HG02623 (cell line): ENCODE measurements around the gene MEGF11.
"Not testable (repeated sequence)": the region's sequence is repeated elsewhere in the genome, so short reads cannot be mapped to it uniquely, and the experiment has no call there.

Experiments
- ATAC-seq: cut with Tn5 transposase; IDR thresholded peaks from one replicate; pipeline ENCODE4 v1.9.1; 2021; ENCODE audit warnings: moderate library complexity; ENCODE audit not compliant: unreplicated experiment

The MEGF11 gene

DNA sequence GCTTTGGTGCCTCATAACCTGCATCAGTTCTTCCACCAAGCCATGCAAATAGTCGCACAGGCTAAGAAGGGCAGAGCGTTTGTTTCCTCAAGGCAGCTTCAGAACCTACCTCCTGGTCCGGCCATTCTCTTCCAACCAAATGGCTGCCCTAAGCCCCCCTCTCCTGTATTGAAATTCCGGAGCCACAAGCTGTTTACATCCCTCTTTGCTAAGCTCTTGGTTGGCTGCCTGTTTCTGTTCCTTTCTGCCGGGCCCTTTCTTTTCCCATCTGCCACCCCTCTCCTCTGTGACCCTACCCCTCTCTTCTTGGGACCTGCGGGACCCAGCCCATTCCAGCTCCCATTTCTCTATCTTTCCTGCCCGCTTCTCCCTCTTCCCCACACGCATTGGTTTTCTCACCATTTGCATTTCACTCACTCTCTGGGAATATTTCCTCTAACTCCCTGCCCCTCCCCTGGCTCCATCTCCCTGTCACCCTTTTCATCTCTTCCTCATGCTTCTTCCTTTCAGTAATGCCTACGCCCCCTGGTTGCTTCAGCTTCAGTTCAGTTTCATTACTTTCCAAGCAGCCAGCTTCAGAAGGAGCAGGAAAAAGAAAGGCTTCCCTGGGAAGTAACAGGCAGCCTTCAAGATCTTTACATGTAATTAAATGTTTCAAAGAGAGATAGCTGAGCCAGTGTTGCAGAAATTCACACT is 270.8 kb downstream of the MEGF11 start:
- no peak for ATAC-seq

DNA sequence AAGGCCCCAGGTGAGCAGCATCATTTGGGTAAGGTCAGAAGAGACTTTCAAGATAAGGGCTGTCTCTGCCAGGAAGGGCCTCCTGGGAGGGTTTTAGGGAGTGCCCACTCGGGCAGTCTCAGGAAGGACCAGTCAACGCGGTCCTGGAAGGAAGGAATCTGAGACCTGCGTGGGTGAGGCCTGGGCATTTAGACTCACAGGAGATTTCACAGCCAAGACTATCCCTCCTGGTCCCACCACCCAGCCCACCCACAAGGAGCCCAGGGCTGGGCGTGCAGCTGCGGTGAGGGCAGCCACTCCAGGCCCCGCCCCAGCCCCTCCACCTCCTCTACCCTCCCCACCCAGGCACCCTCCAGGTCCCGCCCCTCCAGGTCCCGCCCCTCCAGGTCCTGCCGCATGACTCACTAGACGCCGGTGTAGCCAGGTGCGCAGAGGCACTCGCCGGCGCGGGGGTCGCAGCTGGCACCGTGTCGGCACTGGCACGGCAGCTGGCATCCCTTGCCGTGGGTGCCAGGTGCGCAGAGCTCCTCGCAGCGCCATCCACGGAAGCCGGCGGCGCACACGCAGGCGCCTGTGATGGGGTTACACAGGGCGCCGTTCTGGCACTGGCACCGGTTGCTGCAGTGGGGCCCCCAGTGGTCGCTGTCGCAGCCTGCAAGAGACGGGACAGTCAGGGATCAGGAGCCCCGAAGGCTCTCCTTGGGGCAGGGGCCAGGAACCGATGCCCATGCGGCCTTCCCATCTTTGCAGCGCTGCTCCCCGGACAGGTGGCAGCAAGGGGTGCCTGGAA is 271.5 kb downstream of the MEGF11 start:
- no peak for ATAC-seq

DNA sequence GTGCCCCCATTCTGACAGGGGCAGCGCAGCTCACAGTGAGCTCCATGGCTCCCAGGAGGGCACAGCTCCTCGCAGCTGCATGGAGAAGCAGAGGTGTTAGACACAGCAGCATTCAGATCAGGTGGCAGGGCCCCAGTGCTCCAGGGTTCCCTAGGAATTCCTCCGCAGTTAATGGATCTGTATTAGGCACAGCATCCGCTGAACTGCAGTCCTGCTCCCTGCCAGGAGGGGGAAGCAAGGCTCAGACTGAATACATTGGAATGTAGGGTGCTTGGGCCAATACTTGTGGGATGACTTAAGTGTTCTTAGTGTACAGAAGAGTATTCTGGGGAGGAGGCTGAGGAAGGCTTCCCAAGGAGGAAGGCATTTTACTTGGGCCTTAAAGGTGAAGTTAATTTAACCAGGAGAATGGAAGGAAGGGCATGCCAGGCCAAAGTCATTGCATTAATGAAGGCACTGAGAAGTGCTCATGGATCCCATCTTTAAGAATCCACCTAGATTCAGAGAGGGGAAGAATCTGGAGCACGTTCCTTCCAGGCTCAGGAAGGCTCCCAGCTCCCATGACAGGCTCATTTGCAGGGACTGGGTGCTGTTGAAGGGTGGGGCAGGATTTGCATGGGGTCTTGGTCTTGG is 272.6 kb downstream of the MEGF11 start:
- no peak for ATAC-seq

DNA sequence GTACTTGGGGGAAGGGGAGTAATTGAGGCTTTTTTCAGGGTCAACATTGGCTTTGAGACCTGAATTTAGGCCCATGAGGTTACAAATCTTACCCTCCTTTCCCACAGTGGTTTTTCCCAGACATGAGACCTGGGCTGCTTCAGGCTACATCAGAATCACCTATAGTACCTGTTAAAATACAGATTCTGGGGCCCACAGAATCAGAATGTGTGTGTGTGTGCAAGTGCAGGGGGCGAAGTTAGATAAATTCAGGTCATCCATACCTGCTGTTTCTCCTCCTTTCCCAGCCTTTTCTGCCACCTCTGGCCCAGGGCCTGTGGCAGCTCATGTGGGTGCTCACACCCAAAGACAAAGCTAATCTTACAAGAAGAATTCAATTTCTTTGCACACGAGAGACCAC is 273.7 kb downstream of the MEGF11 start:
- no peak for ATAC-seq

DNA sequence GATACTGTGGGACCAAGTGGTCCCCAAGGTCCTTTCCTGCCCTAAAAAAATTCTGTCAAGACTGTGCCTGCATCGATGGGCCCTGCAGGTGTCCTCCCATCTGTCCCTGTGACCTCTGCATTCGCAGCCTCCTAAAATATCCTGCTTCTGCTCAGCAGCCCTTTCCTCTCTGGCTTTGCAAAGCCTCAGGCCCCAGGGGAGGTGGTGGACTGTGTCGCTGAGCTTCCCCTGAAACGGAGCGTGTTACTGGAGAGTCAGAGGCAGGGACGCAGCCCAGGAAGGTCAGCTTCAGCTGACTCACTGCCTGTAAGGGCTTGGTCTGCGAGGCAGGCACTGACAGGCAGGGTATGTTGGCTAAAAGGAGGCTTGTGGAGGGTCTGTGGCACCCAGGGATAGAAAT is 274.2 kb downstream of the MEGF11 start:
- no peak for ATAC-seq

DNA sequence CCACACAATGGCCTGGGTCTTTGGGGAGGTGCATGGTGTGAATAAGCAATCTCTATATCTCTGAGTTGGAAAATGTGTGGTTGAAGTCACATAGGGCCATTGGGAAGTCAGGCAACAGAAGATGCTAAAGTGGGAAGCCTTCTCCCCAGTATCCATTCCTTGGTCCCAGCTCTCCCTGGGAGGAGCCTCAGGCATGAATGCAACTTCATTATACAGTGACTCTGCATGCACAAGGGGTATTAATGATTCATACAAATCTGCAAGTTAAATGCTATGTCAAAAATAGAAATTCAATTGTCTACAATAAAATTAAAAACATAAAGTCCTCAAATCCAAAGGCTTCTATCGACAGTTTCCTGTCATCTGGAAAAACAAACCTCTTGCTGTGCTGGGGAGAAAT is 275.4 kb downstream of the MEGF11 start:
- no peak for ATAC-seq

DNA sequence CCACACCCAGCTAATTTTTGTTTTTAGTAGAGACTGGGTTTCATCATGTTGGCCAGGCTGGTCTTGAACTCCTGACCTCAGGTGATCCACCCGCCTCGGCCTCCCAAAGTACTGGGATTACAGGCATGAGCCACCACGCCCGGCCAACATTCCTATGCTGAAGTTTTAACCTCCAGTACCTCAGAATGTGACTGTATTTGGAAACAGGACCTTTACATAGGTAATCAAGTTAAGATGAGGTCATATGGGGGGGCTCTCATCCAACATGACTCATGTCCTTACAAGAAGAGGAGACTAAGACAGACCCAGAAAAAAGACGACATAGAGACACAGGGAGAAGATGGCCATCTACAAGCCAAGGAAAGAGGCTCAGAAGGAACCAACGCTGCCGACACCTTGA is 277.4 kb downstream of the MEGF11 start:
- not testable (repeated sequence) for ATAC-seq

DNA sequence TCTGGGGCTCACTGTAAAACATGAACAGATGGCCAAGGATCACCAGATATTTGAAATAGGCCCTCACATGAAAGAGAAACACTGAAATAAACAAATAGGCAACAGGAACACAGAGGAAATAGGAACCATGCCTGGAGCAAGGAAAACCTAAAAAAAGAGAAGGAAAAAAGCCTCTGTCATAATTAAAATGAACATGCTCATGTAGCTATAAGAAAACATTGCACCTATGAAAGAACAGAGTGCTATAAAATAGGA is 281.9 kb downstream of the MEGF11 start:
- no peak for ATAC-seq

DNA sequence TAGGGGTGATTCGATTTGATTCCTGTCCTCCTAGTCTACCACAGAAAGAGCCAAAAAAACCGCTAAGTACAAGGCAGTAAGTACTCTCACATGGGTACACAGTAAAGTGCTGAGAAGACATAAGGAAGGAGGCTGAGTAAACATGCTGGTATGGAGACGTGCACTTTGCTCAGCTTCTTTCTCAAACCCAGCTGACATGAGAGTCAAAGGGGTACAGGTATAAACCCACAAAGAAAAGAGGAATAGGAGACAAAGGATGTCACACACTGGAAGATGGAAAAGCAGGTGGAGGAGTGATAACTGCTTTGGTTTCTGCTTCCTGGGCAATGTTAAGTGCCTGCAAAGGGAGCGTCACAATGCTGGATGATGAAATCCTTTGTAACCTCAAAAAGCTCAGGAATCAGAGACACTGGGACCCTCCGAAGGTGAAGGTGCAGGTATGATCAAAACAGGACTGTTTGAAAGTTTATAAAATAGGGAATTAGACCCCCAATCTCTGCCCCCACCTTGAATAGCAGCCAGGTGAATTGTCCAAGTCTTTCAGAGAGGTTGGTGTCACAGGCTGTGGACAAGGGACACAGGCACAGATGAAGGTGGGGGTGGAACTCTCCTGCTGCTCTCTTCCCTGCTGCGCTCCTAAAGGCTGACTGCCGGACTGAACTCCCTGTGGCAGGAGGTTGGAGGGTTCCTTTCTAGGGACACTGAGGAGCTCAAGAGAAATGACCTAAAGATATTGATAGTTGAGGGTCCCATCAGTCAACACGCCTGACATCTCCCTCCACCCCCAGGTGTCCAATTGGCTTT is 282.4 kb downstream of the MEGF11 start:
- ATAC-seq: no peak

DNA sequence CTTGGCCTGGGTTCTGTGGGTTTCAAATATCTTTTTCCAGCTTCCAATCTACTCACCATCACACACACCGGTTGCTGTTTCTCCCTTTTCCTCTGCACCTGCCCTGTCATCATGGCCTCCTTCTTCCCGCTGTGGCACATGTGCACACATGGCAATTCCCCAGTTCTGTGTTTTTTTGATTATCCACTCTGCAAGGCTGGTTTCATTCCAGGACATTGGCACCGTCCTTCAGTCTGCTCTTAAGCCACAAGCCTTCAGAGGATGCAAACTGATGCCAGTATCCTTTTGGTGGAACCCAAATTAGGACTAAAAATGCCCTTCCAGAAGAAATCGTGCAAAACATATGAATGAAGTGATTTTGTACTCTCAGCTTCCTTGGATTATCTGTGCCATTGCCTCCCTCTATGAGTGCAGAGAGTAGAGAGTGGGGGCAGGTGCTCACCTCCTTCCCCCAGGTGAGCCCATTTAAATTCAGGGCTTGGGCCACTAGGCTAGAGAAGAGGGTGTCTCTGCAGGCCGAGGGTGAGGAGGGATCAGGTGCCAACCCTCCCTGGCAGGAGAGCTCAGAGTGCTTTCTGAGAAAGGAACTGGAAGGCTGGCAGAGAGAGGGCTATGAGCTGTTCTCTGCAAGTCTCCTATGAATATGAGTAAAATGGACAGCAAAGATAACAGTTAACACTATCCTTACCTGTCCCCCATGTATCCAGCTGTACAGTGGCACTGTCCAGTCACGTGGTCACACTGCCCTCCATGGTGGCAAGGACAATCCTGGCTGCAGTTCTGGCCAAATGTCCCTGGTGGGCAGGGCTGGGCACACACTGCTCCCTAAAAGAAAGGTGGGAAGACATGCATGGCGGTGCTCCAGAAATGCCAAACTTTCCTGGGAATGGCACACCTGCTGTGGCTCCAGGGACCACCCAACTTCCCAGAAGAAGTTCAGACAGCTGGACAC is 283.4 kb downstream of the MEGF11 start:
- ATAC-seq: no peak

DNA sequence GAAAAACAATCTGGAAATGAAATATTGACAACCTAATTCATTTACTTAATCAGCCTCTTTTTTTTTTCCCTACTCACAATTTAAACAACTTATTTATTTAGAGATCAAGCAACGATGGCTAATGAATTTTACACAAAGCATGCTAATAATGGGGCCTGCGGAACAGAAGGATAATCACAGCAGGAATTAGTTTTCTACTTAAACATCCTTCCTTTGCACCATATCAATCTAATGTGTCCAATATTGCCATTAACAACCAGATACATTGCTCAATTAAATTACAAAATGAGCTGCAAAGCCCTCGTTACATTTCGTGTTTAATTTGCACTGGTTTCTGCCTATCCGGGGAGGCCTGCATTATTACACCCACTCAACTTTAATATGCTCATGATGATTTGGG is 285.0 kb downstream of the MEGF11 start:
- ATAC-seq: no peak

DNA sequence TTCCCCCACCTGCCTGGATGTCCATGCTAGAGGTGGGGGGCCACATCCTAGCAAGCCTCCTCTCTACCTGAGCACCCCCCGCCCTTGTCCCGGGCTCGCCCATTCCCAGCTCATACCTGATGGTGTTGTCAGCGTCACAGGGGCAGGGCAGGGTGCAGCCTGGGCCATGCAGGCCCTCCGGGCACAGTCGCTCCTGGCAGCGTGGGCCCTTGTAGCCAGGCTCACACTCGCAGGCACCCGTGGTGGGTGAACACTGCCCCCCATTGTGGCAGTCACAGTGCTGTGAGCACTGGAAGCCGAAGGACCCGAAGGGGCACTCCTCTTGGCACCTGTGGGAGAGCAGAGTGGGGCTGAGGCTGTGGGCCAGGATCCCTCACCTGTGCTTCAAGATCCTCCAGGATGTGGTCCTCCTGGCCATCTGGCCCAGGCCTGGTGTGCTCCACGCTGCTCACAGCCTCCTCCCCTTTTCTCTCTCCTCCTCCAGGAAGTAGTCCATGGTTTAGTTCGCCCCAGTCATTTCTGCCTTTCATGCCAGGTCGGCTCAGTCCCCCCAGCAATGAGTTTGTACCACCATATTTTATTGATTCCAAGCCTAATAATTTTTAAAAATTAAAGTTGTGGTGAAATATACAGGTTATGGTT is 288.6 kb downstream of the MEGF11 start:
- ATAC-seq: no peak

DNA sequence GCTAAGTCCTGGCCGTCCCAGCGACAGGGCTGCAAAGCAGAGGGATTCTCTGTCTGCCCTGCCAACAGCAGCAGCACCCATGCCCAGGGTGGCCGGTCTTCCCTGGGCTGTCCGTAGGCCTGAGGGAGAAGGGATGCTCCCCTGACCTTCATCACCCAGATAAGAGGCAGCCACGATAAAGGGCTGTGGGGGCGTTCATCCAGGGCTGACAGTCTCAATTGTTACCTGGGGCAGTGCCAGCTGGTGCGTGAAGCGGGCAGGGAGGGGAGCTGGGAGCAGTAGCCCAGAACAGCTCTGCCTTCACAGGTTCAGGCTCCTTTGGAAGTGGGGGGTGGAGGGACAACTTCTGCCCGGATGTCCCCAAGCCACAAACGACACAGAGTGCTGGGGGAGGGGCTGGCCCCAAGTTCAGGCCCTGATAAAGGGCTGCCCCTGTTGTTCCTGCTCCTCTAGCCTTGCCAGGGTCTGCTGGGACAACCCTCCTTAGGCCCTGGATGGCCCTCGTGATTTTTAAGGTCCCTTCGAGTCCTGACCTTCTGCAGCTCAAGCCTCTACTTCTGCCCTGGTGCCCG is 289.6 kb downstream of the MEGF11 start:
- no peak for ATAC-seq

DNA sequence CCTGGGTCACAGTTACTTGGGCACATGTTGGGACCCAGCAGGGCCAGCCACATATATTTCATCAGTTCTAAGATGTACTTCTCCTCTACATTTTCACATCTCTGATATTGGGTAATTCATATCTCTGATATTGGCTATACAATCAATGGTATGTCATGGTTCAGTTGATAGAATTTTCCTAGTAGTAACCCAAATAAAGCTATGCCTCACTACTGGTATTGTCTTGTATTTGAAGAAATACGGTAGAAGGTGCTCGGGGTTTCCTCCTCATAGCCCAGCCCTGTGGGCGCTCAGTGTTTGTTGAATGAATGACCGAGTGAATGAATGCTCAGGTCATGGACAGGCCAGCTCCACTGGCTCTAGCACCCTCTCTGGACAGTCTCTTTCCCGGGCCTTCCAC is 290.2 kb downstream of the MEGF11 start:
- no peak for ATAC-seq

DNA sequence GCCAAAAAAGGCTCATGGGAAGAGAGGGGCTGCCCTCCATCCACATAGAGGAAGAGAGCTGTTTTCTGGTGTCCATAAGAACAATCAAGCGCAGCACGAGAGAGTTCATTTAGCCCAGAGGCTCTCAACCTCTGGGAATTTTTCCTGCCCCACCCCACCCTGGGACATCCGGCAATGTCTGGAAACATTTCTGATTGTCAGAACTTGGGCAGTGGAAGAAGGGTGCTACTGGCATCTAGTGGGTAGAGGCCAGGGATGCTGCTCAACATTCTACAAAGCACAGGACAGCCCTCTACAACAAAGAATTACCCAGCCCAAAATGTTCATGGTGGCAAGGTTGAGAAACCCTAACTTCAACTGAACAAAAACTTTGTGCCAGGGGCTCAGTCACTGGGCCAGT is 291.4 kb downstream of the MEGF11 start:
- ATAC-seq: no peak

DNA sequence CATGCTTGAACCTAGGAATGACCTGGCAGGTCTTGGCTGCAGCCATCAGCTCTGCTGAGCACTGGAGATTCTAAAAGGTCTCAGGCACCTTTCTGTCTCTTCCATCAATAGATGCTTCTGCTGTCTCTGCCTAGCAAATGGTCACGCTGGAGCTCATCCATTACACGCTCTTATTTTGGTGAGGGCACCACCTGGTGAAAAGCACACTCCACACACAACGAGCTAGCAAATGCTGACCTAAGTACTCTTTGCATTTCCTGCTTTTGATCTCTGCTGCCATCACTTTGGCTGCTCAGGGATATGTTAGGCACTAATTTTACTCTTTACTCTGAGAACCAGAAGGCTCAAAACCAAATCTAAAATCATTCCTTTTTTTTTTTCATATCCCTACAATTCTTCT is 293.0 kb downstream of the MEGF11 start:
- ATAC-seq: no peak

DNA sequence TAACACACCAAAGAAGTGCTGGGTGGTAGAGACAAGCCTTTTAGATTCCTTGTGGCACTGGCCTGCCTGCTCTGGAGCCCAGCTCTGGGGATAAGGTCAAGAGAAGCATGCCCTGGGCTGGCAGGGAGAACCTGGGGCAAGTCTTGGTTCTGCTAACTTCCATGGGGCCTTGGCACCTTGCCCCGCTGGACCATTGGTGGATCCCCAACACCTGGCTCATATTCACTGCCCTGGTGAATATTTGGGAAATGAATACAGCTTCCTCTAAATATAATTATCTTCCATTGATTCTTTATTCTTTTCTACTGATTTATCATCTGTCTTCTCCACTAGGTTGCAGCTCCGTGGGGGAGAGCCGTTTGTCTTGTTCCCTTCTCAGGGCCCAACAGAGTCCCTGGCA is 294.7 kb downstream of the MEGF11 start:
- ATAC-seq: no peak

DNA sequence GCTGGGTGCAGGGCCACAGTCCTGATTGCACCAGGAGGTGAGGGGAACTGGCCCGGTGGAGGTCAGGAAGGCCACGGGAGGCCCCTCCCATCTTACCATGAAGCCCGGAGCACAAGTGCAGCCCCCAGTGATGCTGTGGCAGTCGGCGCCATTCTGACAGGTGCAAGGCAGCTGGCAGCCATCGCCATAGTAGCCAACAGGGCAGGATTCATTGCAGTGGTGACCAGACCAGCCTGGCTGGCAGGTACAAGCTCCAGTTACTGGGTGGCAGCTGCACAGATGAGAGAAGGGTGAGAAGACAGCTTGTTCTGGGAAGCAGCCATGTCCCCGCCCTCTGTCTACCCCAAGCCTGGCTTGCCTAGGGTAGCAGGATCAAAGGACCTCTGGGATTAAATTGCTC is 296.1 kb downstream of the MEGF11 start:
- no peak for ATAC-seq

DNA sequence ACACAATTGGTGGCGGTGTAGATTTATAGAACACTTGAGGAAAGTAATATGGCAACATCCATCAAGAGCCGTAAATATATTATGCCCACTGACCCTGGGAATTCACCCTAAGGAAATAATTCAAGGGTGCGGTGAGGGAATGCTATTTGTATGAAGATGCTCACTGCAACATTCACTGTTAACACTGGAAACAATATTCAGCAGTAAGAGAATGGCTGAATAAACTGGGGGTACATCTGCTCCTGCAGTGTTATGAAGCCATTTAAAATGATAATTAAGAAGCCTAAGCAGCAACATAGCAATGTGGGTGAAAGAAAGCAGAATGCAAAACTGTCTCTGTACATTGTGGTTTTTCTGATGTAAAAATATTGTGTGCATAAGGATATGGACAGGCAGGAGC is 296.7 kb downstream of the MEGF11 start:
- ATAC-seq: no peak

DNA sequence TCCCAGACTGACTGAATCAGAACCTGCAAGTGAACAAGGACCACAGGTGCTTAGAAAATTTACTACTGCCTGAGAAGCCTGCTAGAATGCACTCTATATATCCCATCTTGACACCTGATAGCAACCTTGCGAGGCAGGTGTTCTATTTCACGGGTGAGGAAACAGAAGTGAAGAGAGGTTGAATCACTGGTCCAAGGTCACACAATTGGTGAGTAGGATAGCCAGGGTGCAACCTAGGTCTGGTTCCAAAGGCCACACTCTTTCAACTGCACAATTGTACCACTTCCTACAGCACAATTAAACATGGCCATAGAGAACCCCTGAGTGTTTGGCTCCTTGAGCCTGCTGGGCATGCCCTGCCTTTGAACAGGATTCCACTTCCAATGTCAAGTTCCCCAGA is 297.2 kb downstream of the MEGF11 start:
- ATAC-seq: no peak
